NCI-H748 treated with DMSO at 0.1 percent for 48 hours (cell line): Measurements from ENCODE around the gene GPER1.

Source experiments
- DNase-seq: peaks from one replicate; lab custom pipeline; 2025; lab: John Stamatoyannopoulos, UW

The GPER1 gene

DNA sequence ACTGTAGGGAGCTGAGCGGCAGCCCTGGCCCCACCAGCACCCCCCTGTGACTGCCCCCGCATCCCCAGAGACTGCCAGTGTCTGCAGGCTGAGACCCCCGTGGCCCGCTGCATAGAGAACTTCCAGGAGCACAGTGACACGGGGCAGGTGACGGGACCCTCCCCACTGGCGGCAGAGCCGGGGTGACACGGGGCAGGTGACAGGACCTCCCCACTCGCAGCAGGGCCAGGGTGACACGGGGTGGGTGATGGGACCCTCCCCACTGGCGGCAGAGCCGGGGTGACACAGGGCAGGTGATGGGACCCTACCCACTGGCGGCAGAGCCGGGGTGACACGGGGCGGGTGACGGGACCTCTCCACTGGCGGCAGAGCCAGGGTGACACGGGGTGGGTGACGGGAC lies 2.3 kb downstream of the GPER1 start:
- DNase-seq, result no peak

DNA sequence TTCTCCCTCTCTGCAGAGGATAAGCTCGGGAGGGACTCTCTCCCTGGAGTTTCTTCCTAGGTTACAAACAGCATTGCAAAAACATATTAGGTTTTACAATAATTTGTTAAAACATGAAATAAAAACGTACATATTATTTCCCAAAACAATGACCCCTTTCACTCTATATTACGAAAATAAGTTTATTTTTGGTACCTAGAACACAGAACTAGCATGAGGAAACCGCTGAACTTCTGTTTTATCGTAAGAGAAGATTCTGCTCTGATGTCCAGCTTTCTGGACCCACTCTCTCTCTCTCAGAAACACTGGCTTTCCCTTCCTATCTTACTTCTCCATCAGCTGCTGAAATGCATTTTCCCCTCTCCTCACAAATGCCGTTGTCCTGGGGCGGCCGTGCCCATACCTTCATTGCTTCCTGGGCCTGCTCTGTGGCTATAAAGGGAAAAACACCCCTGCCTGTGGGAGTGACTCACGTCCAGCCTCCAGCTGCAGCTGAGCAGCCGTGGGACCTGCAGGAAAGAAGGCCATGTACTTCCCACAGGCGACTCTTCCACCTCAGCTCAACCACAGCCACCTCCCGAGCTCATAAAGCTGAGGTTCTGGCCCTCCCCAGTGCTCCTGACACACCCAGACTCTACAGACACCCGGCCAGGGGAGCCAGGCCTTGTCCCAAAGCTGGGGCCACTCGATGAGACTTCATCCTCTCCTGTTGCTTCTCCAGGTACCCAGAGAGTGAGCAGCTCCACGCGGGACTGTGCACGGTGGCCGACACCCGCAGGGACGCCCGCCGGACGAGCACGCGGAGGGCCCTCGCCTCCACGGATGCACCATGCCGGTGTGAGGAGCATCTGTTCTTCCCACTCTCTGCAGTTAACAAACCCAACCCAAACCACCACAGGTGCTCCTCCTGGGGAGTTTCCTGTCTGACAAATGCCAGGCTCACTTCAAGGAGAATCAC lies 3.1 kb downstream of the GPER1 start:
- no peak for DNase-seq

DNA sequence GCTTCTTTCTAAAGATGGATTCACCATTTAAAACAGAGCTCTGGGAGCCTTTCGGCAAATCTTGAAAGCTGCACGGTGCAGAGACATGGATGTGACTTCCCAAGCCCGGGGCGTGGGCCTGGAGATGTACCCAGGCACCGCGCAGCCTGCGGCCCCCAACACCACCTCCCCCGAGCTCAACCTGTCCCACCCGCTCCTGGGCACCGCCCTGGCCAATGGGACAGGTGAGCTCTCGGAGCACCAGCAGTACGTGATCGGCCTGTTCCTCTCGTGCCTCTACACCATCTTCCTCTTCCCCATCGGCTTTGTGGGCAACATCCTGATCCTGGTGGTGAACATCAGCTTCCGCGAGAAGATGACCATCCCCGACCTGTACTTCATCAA lies 3.7 kb downstream of the GPER1 start:
- DNase-seq, result no peak

GRCh38 chr7:1092161-1092632 lies 4.3 kb downstream of the GPER1 start:
- DNase-seq, result no peak

GRCh38 chr7:1092806-1093501 lies 5.0 kb downstream of the GPER1 start:
- no peak for DNase-seq

GRCh38 chr7:1093502-1093843 lies 5.6 kb downstream of the GPER1 start:
- no peak for DNase-seq

DNA sequence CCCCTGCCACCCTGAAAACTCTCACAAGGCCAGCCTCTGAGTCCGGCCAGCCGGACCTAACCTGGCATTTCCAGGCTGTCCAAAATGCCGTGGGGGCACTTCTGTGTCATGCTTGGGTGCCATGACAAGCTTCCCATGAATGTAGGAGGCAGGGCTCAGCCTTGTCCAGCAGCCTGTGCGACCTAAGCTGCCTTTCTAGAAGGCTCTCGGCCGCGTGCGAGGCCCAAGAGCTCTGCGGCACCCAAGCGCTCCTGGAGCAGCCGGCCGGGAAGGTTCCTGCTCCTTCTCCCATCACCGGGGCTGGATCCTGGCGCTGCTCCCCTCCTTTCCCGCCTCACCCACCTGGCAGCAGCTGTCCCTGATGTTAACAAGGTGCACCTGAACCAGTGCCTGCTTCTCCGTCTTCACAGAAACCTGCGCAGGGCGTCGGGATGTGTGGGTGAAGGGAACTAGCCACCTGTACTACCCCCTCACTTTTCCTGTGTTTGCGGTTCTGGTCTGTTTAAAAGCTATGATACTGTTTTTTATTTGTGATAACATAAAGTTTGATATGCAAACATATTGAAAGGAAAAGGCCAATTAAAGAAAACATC lies 6.1 kb downstream of the GPER1 start:
- DNase-seq, result no peak

DNA sequence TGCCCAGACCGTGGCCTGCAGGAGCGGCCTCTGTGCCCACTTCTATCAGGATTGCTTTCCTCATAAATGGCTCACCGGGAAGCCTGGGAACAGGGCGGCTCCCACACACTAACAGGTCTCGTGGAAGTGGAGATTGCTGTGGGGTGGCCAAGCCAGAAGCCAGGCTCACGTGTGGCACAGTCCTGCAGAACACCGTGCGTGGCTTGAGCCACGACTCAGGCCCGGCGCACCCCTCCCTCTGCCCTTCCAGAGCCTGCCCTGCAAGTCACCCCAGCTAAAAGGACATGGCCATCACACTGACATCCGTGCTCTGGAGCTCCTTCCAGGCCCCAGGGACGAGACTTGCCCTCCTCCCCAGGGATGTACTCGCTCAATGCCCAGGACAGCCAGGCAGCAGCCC lies 7.0 kb downstream of the GPER1 start:
- no peak for DNase-seq

- DNase-seq, result no peak
Observed at GRCh38 chr7:1095621-1096155, 7.8 kb downstream of the GPER1 start.

GRCh38 chr7:1096156-1097119 lies 8.5 kb downstream of the GPER1 start:
- no peak for DNase-seq

DNA sequence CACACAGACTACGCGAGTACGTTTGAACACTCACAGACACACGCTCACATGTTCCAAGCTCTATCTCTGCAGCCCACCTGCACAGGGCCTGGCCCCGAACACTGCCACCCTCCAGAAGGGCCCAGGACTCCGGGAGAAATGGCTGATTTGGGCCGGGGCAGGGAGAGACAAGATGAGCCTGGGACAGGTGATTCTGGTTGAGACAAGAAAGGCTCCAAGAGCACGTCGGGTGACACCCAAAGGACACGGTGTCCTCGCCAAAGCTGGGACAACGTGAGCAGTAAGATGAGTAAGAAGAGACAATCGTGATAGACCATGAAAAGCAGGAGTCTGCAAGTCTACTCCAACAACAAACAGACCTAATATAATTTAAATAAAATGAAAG lies 9.2 kb downstream of the GPER1 start:
- DNase-seq, result no peak

DNA sequence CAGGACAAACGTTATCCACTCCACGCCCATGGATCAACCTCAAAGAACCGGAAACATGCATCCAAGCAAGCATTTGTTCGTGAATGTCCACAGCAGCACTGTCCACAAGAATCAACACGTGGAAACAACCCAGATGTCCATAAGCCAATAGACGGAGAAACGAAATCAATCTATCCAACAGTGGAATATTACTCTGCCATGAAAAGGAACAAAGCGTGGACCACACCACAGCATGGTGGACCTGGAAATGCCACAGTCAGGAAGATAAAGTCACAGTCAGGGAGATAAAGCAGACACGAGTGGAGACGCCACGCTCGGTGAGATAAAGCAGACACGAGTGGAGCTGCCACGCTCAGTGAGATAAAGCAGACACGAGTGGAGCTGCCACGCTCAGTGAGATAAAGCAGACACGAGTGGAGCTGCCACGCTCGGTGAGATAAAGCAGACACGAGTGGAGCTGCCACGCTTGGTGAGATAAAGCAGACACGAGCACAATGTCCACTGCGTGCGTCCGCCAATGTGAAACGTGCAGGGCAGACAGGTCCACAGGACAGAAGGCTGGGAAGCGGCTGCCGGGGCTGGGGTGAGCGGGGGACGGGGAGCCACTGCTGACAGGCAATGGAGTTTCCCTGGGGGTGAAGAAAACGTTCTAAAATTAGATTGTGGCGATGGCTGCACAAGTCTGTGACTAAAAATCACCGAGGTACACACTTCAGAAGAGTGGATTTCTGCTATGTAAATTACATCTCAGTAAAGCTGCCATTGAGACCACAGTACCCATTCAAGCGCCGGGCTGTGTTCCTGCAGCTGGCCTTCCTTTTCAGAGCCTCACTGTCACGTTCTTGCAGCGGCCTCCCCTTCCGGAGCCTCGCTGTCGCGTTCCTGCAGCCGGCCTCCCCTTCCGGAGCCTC lies 10.6 kb downstream of the GPER1 start:
- DNase-seq, result no peak

DNA sequence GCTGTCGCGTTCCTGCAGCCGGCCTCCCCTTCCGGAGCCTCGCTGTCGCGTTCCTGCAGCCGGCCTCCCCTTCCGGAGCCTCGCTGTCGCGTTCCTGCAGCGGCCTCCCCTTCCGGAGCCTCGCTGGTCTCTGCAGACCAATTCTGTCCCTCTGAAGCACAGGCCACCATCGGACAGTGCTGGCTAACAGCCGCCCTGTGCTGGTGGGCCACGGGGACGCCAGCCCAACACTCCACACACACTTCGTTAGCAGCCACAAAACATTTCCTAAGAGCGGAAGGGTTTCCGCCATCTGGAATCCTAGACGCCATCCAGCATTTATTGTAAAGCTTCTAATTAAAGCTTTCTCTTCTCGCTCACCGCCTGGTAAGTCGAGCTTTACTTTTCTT lies 11.2 kb downstream of the GPER1 start:
- DNase-seq, result no peak

DNA sequence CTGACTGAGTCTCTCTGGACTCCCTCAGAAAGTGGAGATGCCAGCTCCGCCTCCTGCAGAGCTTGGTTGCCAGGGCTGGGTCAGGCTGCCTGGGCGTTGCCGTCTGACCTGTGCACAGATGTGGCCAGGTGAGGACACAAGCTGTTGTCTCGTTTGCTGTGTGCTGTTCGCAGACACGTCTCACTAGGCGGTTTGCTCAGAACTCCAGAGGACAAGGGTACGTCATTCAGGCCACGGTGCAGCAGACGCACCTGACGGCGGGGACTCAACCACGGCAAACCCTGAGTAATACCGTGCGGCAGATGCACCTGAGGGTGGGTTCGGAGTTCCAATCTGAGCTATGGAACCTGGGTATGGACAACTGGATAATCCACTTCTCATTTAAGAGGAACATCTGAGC lies 11.7 kb downstream of the GPER1 start:
- DNase-seq, result no peak

- DNase-seq, result no peak
Observed at GRCh38 chr7:1100386-1100785, 12.5 kb downstream of the GPER1 start.

DNA sequence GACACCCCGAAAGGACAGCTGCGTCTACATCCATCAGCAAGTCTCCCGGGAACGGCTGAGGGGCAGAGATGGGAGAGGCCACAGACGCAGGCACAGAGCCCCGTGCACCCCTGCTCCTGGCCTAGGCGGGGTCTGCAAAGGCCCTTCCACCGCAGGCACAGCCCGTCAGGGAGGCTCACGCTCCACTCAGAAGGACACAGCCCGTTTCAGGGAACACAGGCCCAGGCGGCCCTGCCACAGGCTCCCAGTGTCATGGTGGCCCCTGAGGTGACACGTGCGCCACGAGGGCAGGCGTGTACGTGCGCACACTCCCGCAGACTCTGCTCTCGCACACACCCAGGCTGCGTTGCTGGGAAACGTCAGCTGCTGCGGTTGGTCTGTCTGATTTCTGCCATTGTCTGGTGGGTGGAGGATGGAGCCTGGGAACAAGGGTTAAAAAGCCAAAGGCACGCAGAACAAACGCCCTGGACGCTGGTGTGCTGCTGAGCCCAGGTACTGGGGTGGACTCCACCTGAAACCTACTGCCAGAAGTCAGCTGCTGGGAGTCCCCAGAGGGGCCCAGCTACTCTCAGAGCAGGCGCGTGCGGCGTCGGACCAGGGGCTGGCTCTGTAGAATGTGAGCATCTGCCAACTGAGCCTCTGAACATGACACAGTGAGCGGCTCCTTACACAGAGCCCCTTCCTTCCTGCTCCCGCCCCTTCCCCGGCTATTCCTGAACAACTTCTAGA lies 13.1 kb downstream of the GPER1 start:
- no peak for DNase-seq

GRCh38 chr7:1101563-1102431 lies 13.9 kb downstream of the GPER1 start:
- DNase-seq, result no peak

DNA sequence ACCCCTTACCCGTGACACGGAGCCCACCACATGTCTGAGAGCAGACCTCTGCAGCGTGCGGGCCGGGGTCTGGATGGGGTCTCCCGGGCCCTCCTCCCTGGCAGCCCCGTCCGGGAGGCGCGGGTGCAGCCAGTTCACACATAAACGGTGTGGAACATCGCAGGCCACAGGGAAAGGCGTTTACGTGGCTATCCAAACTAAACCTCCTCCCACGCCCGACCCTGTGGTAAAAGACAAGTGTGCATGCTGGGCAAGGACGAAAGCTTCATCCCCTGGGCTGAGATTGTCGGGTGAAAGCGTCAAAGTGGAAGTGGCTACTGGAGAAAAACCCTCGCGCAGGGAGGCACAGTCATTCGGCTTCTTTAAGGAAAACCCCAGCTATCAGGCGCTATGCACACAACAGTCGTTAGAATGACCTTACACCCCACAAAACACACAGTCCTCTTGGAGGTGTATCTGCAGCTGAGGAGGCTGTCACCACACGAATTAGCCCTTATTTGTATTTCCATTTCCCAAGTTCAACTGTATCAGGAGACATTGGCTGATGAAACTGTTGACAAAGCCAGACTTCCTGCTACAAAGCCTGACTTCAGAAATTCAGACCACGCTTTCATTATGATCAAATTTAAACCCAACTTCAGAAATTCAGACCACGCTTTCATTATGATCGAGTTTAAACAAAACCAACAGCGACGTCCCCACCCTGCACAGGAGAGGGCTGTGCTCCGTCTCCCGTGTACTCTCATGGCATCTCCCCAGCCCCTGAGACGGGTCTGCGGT lies 15.3 kb downstream of the GPER1 start:
- DNase-seq, result no peak
